ENCODE measurements around the gene ZCCHC10.
"Not testable (repeated sequence)": the region's sequence is repeated elsewhere in the genome, so short reads cannot be mapped to it uniquely, and the experiment has no call there.

The ZCCHC10 gene

GRCh38 chr5:133025804-133026663 lies at the start of gene ZCCHC10:
TSS of gene ZCCHC10 (minus strand) at chr5:133026549. CDS start at chr5:133026537, 12 bp downstream.
- peak; percentile 94 for DNase-seq

GRCh38 chr5:133075572-133076536 lies 49.5 kb upstream of the ZCCHC10 start:
- no peak for DNase-seq

- DNase-seq: no peak
Measured at GRCh38 chr5:133072021-133072420, 45.7 kb upstream of the ZCCHC10 start.

- DNase-seq: no peak
Measured at GRCh38 chr5:133066045-133066444, 39.7 kb upstream of the ZCCHC10 start.

GRCh38 chr5:133065471-133065870 lies 39.1 kb upstream of the ZCCHC10 start:
- DNase-seq: no peak

- DNase-seq: no peak
Measured at GRCh38 chr5:133063965-133064364, 37.6 kb upstream of the ZCCHC10 start.

GRCh38 chr5:133062276-133062675 lies 35.9 kb upstream of the ZCCHC10 start:
- DNase-seq: no peak

GRCh38 chr5:133059621-133060020 lies 33.3 kb upstream of the ZCCHC10 start:
- DNase-seq: no peak

GRCh38 chr5:133056891-133057290 lies 30.5 kb upstream of the ZCCHC10 start:
- no peak for DNase-seq

GRCh38 chr5:133054697-133055471 lies 28.5 kb upstream of the ZCCHC10 start:
- no peak for DNase-seq

- DNase-seq: no peak
Measured at GRCh38 chr5:133053448-133053847, 27.1 kb upstream of the ZCCHC10 start.

GRCh38 chr5:133052317-133053175 lies 26.2 kb upstream of the ZCCHC10 start:
- peak; percentile 44 for DNase-seq

- DNase-seq: peak; percentile 98
Measured at GRCh38 chr5:133051542-133052316, 25.4 kb upstream of the ZCCHC10 start, which contains the start of gene HSPA4. TSS of gene HSPA4 (plus strand) at chr5:133052013. CDS start at chr5:133052251, 238 bp downstream.

- DNase-seq: no peak
Measured at GRCh38 chr5:133051061-133051541, 24.8 kb upstream of the ZCCHC10 start.

- no peak for DNase-seq
Measured at GRCh38 chr5:133050521-133050920, 24.2 kb upstream of the ZCCHC10 start.

GRCh38 chr5:133049726-133050048 lies 23.3 kb upstream of the ZCCHC10 start:
- DNase-seq: no peak

- no peak for DNase-seq
Measured at GRCh38 chr5:133048993-133049725, 22.8 kb upstream of the ZCCHC10 start.

GRCh38 chr5:133047404-133047803 lies 21.1 kb upstream of the ZCCHC10 start:
- DNase-seq: no peak

GRCh38 chr5:133046560-133046959 lies 20.2 kb upstream of the ZCCHC10 start:
- DNase-seq: not testable (repeated sequence)

GRCh38 chr5:133041910-133042309 lies 15.6 kb upstream of the ZCCHC10 start:
- DNase-seq: no peak

Measured in midbrain (tissue), 1 donor.